GM19025 (cell line): ENCODE results near the gene KCNC1.

Source experiments
- ATAC-seq: cut with Tn5 transposase; IDR thresholded peaks from one replicate; pipeline ENCODE4 v1.9.1; 2021; ENCODE audit warnings: mild to moderate bottlenecking, low read depth, moderate library complexity; ENCODE audit not compliant: unreplicated experiment

KCNC1 gene

DNA sequence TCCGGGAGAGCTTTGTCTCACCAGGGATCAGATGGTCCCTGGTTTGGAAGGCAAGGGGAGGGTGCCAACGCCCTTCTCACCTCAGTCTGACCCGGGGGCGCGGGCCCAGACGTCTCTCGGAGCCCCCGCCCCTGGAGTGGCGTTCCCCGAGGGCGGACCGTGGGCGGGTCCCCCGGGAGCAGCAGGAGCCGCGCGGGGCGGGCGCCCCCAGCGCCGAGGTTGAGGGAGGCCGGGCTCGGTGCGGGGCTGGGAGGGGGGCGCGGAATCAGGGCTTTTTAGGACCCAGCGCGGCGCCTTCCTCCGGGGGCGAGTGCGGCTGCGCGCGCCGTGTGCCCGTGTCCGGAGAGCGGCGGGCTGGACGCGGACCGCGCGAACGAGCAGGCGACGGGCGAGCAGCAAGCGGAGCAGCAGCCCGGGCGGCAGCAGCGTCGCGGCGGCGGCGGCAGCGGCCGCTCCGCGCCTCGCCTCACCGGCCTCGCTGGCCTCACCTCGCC is at the start of gene KCNC1:
Gene KCNC1 (plus strand): TSS at position 364 of the 494 bp plus-strand sequence. CDS start 1,222 bp downstream, outside the sequence.
- no peak for ATAC-seq

DNA sequence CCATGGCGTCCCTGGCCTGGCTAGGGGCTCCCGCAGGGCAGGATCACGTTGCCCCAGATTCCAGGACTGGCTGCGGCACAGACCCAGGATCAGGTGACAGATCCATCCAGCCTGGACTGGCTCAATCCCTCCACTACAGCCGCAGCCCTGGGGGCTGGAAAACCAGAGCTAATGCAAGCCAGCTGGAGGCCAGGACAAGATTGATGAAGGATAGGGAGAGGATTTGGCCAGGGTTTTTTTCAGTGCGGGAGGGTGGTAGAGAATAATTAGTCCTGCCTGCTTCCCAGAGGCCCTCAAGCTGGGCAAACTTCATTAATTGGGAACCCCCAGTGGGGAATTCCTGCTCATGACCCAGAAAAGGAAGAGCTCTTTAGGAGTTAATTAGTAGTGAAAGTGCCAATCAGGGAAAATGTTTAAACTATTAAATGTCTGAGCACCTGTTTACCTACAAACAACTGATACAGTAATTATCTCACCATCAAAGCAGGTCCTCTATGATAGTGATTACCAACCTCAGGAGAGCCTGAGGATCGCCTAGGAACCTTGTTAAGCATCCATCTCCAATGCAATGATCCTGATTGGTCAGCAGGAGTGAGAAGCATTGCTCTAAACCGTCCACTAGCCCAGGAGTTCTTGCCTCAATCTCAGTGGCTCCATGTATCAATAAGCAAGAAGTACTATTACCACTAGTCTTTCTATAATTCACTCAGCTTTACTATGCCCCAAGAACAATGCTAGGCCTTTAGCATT is 48.2 kb upstream of the KCNC1 start:
- no peak for ATAC-seq

DNA sequence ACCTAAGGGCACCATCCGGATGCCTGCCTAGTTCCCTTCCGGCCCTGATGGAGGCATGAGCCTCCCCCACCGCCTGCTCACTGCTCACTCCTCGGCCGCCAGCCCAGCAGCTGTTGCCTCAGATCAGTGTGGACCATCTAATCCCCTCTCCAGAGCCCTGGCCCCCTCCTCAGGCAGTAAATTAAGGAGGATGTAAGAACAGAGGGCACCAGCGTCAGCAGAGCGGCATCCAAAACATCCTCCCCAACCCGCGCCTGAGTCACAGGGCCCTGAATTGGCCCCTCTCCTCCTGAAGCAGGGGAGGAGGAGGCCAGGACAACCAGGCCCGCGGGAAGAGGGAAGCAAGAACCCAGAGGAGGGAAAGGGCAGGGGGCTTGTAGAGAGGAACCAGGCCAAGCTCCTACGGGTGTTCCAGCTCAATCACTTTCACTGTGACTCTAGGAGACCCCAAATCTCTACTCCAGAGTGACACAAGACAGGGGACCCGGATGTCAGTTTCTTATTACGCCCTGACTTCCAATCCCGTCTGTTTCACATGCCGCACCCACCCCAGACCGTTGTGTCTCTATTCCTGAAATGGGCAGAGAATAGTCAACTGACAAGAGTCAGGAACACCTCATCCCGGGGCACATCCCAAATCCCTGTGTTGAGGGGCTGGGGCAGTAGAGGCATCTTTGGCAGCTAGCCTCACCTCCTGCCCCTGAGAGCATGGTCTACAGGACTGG is 46.5 kb upstream of the KCNC1 start:
- no peak for ATAC-seq

DNA sequence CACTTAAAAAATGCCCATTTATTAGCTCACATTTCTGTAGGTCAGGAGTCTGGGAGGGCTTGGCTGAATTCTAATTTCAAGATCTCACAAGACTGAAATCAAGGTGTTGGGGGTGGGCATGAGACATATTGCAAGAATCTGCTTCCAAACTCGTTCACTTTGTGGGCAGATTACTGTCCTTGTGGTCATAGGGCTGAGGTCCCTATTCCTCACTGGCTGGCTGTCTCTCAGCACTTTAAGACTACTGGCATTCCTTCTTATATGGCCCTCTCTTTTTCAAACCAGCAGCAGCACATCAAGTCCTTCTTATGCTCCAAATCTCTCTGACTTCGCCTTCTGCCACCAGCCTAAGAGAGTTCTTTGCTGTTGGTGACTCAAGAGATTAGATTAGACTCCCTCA is 43.0 kb upstream of the KCNC1 start:
- ATAC-seq: no peak

DNA sequence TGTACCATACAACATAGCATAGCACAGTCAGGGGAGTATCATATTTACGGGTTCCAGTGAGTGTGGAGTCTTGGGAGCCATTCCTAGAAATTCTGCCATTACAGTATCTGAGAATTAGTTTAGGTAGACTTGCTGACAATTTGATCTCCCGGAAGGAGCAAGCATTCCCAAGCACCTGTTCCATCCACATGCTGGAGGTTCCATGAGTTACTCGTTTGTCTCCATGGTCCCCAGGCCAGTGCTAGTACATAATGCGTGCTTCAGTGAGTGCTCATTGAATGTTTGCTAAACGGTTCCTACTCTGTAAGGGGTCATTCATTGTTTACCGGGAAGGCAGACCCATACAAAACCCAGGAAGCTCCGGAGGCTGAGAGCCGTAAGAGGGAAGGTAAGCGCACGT is 42.6 kb upstream of the KCNC1 start:
- ATAC-seq: no peak

DNA sequence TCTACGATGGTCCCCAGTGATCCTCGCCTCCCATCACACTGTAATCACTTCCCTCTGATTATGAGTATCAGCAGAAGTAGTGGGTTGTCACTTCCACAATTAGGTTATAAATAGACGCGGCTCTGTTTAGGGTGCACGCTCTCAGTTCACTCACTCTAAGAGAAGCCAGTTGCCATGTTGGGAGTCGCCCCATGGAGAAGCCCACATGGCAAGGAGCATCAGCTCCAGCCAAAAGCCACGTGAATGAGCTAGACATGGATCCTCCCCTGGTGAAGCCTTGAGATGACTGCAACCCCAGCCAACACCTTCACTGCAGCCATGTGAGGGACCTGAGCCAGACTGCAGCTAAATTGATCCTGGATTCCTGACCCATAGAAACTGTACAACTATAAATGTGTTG is 41.6 kb upstream of the KCNC1 start:
- ATAC-seq: no peak

DNA sequence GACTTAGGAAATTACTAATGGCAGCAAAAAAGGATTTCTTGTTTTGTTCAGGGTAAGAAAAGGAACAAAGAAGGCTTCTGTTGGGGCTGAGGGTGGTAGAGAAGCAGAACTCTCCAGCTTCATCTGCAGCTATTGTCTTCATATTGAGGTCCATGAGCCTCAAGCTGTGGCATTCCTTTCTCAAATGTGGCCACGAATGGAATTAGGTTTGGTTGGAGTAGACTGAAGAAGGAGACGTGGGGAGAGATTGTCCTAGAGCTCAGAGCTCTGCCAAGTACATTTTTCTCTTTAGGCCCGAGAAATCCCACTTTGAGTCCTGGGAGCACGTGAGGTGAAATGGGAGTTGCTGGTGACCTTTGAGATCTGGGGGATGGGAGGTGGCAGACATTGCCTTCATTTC is 41.0 kb upstream of the KCNC1 start:
- no peak for ATAC-seq

DNA sequence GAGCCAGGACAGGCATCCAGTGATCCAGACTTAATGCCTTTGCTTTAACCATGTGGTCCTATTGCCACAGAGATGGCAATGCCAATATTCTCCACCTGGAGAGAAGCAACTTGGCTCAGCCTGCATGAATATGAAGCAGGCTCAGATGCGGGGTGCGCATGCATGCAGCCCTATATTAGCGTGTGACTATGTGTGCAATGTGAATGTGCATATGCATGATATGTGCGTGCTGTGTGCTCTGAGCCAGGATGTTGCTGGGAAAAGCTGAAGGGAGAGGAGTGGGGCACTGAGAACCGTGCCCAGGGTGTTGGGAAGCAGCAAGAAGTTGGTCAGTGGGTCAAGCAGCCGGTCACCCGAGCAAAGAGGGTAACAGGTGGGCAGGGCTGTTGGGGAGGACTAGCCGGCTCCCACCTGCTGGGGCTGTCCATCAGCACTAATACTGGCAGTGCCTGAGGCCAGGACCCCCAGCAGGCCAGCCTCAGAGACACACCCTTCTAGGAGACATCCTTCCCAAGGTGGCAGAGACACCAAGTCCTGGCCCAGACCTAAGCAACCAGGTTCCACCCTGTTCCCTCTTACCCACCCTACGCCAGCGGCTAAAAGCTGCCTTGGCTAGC is 40.0 kb upstream of the KCNC1 start:
- no peak for ATAC-seq

DNA sequence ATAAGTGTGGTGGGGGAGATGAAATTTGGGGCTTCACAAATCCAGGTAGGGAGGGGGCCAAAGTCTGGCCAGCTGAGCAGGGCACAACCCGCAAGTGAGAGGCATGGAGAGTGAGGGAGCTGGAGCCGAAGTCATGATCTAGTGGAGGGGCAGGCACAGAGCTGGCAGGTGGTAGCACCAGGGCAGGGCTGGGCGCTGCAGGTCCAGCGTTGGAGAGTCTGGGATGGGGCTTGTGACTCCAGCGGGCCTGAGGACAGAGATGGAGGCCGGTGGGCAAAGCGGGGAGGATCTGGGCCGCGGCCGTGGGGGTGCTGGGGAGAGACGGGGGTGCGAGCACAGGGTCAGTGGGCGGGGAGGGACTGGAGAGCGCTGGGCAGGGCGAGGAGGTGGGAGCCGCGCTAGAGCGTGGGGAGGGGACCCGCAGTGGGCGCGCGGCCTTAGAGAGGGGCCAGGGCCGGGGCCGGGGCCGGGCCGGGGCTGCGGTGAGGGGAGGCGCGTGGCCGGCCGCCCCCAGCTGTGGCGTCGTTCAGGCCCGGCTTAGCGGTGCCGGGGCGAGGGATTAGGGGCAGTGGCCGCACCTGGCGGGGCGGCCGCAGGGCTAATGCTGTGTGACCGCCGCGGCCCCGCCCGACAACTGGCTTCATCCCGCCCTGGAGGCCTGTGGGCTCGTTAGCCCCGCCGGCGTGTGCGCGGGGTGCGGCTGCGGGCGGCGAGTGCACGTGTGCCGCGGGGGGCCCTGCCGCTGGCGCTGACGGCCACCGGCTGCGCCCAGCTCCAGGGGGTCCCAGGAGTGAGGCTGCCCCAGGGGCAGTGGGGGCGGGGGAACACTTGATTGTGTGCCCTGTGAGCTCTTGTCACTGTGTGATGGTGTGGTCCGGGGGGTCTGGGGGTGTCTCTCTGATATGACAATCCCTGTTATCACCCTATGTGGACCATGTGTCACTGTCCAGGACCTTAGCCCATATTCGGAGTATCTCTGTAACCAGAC is 38.8 kb upstream of the KCNC1 start:
- ATAC-seq: no peak

DNA sequence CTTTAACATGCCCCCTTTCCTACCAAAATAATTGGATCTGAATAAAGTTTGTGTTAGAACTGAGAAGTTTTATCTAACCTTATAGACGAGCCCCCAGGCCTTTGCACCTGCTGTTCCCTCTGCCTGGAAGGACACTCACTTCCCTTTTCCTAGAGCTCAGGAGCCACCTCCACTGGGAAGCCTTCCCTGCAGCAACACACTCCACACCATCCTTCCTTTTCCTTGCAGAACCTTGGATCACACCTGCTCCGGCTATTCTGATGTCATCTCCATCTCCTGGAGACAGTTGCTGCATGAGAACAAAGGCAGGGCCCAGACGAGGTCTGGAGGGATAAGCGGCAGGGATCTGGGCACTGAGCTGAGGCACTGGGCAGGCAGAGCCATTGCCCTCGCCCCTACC is 37.8 kb upstream of the KCNC1 start:
- ATAC-seq: no peak

DNA sequence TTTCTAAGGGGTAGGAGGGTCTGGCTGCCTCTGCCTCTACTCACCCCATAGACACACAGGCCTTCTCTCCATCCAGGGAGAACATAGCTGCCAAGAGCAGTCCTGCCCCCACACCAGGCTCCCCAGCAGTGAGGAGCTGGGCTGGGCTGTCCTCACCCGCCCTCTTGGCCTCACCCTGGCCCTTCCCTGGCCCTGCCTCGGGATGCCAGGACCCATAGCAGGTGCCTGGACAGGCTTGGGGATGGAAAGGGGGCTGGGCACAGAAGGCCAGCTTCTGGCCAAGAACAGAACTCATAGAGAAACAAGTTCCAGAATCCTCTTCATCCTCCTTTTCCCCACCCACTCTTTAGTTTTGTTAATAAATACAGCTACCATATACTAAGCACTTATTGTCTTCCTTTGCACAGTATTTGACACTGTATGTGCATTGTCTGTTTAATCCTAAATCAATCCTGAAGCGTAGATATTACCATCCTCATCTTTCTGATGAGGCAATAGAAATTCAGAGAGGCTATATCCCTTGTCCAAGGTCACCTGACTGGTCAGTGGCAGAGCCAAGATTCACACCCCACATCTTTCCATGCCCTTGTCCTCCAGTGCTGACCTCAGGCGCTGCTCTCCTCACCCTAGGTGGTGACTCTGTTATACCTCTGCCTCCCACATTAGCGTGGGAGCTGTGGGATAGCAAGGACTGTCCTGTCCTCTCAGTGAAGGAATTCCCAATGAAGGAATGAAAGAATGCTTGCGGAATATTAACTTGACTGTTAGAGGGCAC is 37.2 kb upstream of the KCNC1 start:
- no peak for ATAC-seq

DNA sequence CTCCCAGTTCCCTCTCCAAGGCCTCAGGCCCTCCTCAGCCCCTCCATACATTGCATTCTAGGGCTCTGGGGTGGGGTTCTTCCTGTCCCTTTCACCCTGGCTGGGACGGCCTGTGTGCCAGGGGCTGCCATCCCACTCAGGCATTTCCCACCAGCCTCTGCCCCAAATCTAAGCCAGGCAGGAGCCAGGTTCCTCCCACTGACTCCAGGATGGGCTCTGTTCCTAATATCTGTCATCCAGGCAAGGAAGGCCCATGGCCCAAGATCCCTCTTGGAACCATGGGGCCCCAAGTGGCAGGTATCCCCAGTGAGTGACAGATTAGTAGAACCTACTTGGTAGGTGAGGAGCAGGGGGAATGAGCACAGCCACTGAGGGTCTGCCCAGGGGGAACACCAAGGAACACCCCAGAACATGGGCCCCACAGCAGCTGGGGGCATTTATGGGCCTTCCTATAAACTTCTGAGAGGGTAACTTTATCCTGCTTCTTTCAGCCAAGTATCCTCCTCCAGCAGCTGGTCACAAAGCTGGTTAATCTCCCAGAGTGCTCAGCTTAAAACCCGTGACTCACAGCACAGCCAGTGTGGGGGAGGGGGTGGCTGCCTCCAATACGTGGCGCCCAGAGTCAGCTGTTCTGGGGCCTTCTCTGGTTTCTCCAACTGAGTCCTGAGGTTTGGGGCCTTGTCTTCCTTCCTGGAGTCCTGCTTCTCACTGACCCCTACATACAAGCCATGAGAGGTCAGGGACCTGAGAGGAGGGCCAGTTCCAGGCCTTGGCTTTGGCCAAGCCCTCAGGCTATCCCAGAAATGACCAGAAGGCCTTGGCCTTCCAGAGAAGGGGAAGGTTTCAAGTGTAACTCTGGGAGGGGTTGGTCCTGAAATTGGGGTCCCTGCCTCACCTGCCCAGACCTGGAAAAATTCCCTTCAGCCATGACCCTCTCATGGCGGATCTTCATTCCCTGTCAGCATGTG is 35.1 kb upstream of the KCNC1 start:
- no peak for ATAC-seq

DNA sequence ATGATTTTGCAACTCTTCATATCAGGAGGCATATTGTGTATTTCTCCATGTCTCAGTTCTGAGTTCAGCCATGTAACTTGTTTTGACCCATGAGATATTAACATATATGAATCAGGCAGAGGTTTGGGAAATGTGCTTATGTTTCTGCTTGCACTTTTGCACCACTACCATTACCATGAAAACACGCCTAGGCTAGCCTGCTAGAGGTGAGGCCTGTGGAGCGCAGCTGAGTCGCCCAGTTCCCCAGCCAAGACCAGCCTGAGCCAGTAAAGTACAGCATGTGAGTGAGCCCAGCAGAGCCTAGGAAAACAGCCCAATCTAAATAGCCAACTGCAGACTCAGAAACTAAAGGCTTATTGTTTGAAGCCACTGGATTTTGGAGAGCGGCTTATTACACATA is 33.6 kb upstream of the KCNC1 start:
- ATAC-seq: no peak

DNA sequence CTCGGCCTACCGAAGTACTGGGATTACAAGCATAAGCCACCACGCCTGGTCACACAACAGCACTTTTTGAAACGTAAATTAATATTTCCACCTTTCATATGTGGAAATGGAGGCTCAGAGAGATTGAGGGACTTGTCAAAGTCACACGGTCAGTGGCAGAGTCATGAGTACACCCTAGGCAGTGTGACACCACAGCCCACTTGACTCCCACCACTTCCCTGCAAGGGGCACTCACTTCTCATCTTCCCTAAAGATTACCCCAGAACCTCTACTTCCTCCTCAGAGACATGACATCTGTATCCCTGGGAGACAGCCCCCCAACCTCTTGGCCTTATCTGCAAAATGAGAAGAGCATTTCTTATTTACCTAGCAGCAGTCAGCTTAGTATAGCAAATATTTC is 31.7 kb upstream of the KCNC1 start:
- ATAC-seq: no peak

DNA sequence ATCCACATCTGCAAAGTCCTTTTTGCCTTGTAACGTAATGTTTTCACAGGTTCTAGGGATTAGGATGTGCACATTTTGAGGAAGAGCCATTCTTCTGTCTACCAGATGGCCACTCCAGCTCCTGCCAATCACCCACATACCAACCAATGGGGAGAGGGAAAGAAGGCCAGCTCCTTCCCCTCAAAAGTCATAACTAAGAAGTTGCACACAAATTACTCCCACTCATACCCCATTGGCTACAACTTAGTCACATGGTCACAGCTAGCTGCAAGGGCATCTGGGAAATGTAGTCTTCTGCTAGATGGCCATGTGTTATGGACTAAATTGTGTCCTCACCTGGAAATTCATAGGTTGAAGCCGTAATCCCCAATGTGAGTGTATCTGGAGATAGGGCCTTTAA is 30.6 kb upstream of the KCNC1 start:
- ATAC-seq: peak; percentile 51

DNA sequence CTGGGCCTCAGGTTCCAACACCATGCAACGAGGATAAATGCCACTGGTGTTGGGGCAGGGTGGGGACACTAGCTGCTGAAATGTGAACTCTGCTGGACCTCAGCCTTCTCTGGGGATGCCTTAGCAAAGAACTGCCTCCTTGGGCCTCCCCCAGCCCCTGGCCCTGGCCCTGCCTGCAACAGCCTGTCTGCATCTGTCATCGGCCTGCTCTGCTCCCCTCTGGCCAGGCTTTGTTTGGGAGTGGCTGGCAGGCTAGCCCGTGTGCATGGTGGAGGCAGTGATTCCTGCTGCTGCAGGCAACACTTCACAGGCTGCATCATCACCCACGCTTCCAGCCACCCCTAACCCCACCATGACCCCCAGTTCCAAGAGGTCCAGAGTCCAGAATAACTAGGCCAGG is 26.8 kb upstream of the KCNC1 start:
- no peak for ATAC-seq

DNA sequence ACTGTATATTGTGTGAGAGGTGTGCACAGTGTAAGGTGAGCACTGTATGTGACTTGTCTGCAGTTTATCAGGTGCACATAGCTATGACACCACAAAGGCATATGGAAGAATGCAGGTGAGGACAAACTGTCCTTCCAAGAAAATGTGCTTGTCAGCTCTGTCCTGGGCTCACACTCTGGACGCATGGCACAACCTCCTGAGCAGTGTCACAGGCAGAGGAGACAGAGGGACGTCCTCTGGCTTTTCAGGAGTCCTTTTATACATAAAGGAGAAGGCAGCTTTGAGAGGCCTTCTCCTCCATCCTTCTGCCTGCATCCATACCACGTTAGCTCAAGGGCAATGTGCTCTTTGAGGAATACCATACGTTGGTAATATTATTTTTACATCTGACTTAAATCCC is 22.7 kb upstream of the KCNC1 start:
- ATAC-seq: no peak

DNA sequence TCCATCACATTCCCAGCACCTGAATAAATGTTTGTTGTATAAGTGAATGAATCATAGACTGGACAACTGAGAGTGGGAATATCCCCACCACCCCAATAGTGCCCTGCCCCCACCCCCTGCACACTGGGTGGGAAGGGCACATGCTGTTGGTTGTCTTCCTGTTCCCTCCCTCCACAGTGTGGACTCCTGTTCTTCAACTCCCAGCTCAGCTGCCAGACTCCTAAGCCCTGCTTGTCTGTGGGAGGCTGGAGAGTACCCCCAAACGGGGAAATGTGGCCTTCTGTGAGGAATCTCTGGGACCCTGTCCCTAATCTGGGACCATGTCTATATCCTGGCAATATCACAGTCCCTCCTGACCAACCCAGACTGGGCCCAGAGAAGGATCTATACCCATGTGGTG is 20.7 kb upstream of the KCNC1 start:
- no peak for ATAC-seq
